ENCODE data around the gene ATF6B. TPM values are rescaled to one million over a fixed set of nuclear protein-coding genes. Genes with fewer than 3 reads are reported as not detected.

The ATF6B gene
- total RNA-seq, 4 donors from 2014 or later = 27.3 to 45.4 (median 30.0) TPM

GRCh38 chr6:32082478-32082877, 45.6 kb downstream of the ATF6B start:
- Histone ChIP-seq H3K4me1 (peaks cover 10 to 67% (median 31%) of the 10 kb centered on the region in 3 donors), H3K9me3 (no peaks in the 10 kb centered on the region), H3K27me3 (peaks cover 0 to 31% (median 0%) of the 10 kb centered on the region in 4 donors), H3K36me3 (peaks cover 0 to 18% (median 0%) of the 10 kb centered on the region in 3 donors), H3K27ac (peak overlapping the region; percentile 38 to 83 (median 64)), H3K4me3 (no peak overlapping the region)
- no peak for DNase-seq
- WGBS, 2 donors = 65 to 66% methylated on average over 5 of the region's 6 CpGs
- intact Hi-C loops (cut with DNase I) = no loop called here
- TF ChIP-seq CTCF (IDR thresholded peaks at IDR 0.05) = no peak
- no peak for TF ChIP-seq POLR2A (IDR thresholded peaks at IDR 0.05)

DNA sequence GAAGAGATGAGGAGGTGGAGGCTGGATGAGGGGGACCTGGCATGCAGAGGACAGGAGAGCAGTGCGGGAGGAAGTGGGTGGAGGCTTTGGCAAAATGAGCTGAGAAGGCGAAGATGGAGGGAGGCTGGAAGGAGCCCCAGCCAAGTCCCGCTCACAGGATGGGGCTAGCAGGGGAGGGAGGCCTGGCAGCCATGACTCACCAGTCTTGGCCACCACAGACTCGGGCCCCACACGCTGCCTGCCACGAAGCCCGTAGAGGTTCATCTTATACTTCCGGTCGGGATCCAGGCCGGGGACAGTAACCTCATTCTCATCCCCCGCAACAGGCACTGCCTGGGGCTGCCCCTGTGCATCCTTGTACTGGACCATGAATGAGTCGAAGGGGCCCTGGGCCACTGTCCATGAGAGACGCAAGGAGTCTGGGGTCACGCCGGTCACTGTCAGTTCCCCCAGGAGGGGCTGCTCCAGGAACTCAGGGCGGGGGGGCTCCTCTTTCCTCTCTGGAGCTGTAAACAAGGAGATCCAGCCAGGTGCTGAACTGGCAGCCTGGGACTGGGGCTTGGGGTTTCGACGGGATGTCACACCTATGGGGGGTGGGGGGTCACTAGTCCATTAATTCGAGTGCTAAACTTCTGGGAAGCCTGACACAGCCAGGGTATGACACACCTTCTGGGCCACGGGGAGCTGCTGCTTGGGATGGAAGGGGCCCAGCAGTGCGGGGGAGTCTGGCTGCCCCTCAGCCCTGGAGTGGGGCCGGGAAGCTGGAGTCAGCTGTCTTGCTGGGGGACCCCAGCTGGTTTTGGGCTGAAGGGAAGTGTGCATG, 46.7 kb downstream of the ATF6B start:
- Histone ChIP-seq H3K27me3 (peaks cover 0 to 20% (median 0%) of the 10 kb centered on the region in 4 donors), H3K4me3 (no peak overlapping the region), H3K9me3 (no peaks in the 10 kb centered on the region), H3K36me3 (peaks cover 0 to 18% (median 0%) of the 10 kb centered on the region in 3 donors), H3K4me1 (peaks cover 0 to 67% (median 33%) of the 10 kb centered on the region in 3 donors), H3K27ac (peak overlapping the region in 3 of 4 donors; percentile 55 to 83 (median 74))
- DNase-seq = no peak
- intact Hi-C loops (cut with DNase I) = no loop called here
- 27 to 43% methylated on average over 11 to 12 of the region's 22 CpGs for WGBS, 2 donors
- no peak for TF ChIP-seq POLR2A (IDR thresholded peaks at IDR 0.05)
- no peak for TF ChIP-seq CTCF (IDR thresholded peaks at IDR 0.05)

DNA sequence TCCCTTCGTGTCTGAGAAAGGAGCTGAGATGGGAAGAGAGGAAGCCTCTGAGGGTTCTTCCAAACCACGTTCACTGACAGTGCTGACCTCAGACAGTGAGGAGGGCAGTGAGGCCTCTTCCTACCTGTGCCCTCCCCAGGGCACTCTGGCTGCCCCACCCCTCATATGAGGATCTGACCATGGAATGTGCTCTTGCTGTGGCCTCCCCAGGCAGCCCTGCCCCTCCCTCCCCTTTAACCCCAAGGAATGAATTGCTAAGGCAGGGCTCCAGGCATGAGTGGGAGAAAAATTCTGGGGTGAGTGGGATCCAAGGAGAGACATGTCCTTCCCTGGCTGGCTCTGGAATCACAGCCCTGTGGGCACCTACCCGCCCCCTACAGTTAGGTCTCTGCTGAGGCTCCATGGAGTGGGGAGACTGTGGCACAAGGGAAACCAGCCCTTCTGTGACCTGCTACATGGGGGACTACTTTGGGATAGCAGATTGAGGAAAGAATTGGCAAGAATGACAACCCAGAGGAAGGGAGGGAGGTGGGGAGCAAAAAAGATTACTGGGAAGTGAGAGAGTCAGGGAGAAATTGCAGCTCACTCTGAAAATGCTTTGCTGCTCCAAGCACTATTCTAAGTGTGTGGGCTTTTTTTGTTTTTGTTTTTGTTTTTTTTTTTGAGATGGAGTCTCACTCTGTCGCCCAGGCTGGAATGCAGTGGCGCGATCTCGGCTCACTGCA, 48.3 kb downstream of the ATF6B start:
- peaks cover 0 to 18% (median 4%) of the 10 kb centered on the region in 3 donors for H3K36me3 ChIP-seq
- no peak for DNase-seq
- TF ChIP-seq CTCF (IDR thresholded peaks at IDR 0.05) (no peak), POLR2A (IDR thresholded peaks at IDR 0.05) (no peak)
- H3K27ac ChIP-seq = peak overlapping the region in 2 of 4 donors; percentile 23 to 36
- intact Hi-C loops (cut with DNase I) = no loop called here
- H3K27me3 ChIP-seq = peaks cover 0 to 4% (median 0%) of the 10 kb centered on the region in 4 donors
- no peaks in the 10 kb centered on the region for H3K9me3 ChIP-seq
- H3K4me1 ChIP-seq = peaks cover 0 to 69% (median 33%) of the 10 kb centered on the region in 3 donors
- H3K4me3 ChIP-seq = no peak overlapping the region
- WGBS, 2 donors = 77 to 92% methylated on average over 4 to 6 of the region's 7 CpGs

DNA sequence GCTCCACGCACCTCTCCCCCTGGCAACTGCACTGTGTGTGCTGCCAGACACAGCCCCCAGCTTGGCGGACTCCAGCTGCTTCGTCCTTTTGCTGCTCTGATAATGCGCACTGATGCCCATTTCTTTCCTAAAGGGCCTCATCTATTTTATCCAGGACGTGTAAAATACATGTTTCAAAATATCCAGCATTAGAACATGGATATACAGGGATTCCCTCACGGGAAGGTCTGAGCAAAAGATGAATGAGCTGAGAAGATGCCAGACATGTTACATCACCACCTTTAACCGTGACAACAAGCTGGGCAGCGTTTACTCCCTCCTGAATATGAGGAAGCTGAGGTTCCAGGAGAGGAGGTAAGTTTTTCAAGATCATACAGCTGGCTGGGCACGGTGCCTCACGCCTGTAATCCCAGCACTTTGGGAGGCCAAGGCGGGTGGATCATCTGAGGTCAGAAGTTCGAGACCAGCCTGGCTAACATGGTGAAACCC, 51.7 kb downstream of the ATF6B start:
- intact Hi-C loops (cut with DNase I) = no loop called here
- H3K4me1 ChIP-seq = peaks cover 0 to 46% (median 19%) of the 10 kb centered on the region in 3 donors
- TF ChIP-seq CTCF (IDR thresholded peaks at IDR 0.05) (no peak), POLR2A (IDR thresholded peaks at IDR 0.05) (no peak)
- H3K9me3 ChIP-seq = no peaks in the 10 kb centered on the region
- no peak for DNase-seq
- no peak overlapping the region for H3K4me3 ChIP-seq
- 41 to 44% methylated on average over 8 to 12 of the region's 12 CpGs for WGBS, 2 donors
- H3K27ac ChIP-seq = peak overlapping the region; percentile 52 to 81 (median 62)
- no peaks in the 10 kb centered on the region for H3K27me3 ChIP-seq
- peaks cover 0 to 25% (median 4%) of the 10 kb centered on the region in 3 donors for H3K36me3 ChIP-seq

All from esophagus squamous epithelium (tissue), 5 donors.